Measurements from ENCODE around the gene SETD4.

The SETD4 gene

DNA sequence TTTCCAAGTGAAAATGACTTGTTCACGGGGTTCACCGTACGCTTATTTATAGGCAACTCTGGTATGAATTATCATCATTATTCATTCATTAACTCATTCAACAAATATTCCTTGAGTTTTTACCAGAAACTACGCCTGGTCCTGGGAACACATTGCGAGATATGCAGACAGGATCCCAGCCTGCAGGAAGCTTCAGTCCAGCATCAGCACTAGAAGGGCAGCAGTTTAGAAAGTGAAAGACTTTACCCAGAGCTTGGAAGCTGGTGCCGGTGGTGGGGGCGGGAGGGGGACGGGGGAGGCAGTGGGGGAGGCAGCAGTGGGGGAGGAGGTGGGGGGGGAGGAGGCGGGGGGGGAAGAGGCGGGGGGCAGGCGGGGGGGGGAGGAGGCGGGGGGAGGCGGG, 55.9 kb downstream of the SETD4 start:
- no peak for DNase-seq

DNA sequence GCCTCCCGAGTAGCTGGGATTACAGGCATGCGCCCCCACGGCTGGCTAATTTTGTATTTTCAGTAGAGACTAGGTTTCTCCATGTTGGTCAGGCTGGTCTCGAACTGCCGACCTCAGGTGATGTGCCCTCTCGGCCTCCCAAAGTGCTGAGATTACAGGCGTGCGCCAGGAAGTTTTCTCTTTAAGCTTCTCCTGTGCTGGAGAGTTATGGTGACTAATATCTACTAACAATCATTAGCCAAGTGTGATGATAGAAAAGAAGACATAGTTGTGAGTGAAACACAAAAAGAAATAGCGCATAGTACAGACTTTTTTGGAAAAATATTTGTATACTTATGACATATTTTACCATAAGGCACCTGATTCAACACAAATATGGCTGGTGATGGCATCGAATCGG, 56.5 kb downstream of the SETD4 start:
- no peak for DNase-seq

- DNase-seq, result no peak
Measured at GRCh38 chr21:35996217-35996616, 64.1 kb downstream of the SETD4 start.

DNA sequence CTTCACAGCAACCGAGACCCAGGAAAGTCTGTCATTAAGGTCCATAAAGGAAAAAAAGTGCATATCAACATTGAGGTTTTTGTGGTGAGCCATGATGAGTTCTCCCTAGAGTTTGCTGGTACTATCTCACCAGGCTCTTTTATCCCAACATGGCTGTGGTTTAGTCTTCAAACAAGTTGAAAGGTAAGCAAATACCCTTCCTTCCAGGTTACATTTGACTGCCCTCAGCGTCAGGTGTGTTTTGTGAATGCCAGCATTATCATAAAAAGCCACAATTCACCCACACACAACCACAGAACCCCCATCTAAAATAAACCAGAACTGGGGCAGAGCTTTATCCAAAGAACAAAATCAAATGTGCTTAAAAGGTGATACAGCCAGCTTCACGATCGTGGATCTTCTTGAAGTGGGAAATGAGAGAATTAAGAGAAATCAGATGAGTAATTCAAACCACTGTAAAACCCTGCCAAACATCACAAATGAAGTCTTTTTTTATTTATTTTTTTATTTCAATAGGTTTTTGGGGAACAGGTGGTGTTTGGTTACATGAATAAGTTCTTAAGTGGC, 64.7 kb downstream of the SETD4 start:
- DNase-seq, result no peak

DNA sequence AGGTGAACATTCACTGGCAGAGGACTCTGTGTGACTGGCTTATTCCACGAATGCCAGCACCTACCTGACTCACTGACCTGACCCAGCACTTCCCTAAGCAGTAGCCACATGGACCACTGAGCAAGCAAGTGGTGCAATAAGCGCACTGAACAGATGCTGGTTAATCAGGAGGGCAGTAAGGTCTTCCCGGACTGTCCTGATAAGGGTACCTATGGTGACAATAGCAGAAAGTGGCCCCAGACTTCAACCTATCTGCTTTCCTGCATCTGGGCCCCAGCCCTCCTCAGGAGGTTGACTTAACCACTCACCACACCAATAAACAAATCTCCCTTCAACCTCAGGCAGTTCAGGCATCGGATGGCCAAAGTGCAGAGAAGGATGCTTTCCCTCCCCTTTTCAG, 65.7 kb downstream of the SETD4 start:
- DNase-seq, result no peak

GRCh38 chr21:35993875-35994490, 66.3 kb downstream of the SETD4 start:
- DNase-seq, result no peak

GRCh38 chr21:35991131-35991530, 69.2 kb downstream of the SETD4 start:
- no peak for DNase-seq

- DNase-seq, result no peak
Measured at GRCh38 chr21:35990609-35991008, 69.7 kb downstream of the SETD4 start.

GRCh38 chr21:35989138-35989735, 71.1 kb downstream of the SETD4 start:
- DNase-seq, result no peak

DNA sequence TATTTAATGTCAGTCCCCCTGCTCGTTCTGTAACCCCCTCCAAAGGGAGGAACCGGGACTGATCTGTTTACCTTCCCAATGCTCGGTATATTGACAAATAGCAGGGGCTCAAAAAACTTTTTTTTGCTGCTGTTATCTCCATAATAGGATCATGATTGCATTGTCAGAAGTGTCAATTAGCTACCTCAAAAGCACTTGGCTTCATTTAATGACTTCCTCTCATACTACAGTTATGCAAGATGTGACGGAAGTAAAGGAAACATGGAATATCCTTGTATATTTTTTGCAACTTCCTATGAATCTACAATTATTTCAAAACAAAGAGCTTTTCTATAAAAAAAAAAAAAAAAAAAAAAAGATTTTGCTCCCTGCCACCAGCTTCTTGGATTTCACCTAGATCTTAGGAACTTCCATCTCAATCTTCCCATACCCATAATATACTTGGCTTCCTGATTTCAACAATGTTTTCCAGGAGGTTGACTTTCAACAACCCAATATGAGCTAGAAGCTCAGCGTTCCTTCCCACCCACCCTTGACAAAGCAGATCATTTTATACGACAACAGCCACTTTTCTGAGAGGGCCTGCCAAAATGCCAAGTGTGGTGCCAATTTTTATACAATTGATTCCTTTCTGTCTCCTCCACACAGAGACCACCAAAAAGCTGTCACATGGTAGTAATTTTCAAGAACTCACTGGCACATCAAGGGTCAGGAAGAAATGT, 71.7 kb downstream of the SETD4 start:
- no peak for DNase-seq

DNA sequence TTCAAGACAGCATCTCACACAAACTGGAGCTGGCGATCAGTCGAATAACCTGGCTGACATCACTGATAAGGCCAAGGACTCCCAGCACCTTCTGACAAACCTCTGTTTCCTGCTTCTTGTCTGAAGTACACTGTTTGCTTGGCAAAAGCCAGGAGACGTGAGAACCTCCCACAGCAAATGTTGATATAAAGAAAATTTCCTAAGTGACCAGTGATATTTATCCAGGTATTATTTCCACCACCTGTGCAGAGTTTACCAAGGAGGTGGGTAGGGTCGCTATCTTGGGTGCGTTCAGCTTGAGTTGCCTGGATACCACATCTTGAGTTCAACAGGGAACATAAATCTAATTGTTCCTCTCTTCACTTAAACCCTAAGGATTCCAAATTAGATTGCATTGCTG, 72.9 kb downstream of the SETD4 start:
- no peak for DNase-seq

GRCh38 chr21:35984654-35985361, 75.5 kb downstream of the SETD4 start:
- DNase-seq, result no peak
